Spleen (tissue), 11 donors: ENCODE data around the gene ZNF474. TPM values are rescaled to one million over a fixed set of nuclear protein-coding genes. Genes with fewer than 3 reads are reported as not detected.

Experiments
- DNase-seq: peaks from one replicate; pipeline ENCODE4 v3.0.0-alpha.2; 2020
- H3K27ac ChIP-seq, 8 donors: fragments of 200-600 bp; sonication (generic) in 7 of 8; 1 replicate in 4 of 8; 2 replicates in 4 of 8; pipeline versions ENCODE4 v1.5.0 to v1.8.0; 2016 to 2021; ENCODE audit warnings: inconsistent platforms in 4 of 8, mild to moderate bottlenecking in 4 of 8, moderate library complexity in 1 of 8
- H3K27me3 ChIP-seq, 7 donors: fragments of 200-600 bp; sonication (generic) in 6 of 7; replicated peaks in 1 of 7; 1 replicate in 4 of 7; 2 replicates in 3 of 7; pipeline versions ENCODE4 v1.5.0 to v1.8.0; 2016 to 2021; ENCODE audit warnings: inconsistent platforms in 3 of 7, mild to moderate bottlenecking in 1 of 7
- H3K36me3 ChIP-seq, 6 donors: fragments of 200-600 bp; sonication (generic) in 5 of 6; 1 replicate in 4 of 6; 2 replicates in 2 of 6; pipeline versions ENCODE4 v1.5.0 to v1.8.0; 2016 to 2021; ENCODE audit warnings: inconsistent platforms in 2 of 6
- H3K4me1 ChIP-seq, 6 donors: fragments of 200-600 bp; sonication (generic) in 5 of 6; 1 replicate in 3 of 6; 2 replicates in 3 of 6; pipeline versions ENCODE4 v1.5.0 to v1.8.0; 2016 to 2021; ENCODE audit warnings: inconsistent platforms in 3 of 6
- H3K4me3 ChIP-seq, 8 donors: fragments of 200-600 bp; sonication (generic) in 7 of 8; 1 replicate in 4 of 8; 2 replicates in 4 of 8; pipeline versions ENCODE4 v1.5.0 to v1.8.0; 2016 to 2021; ENCODE audit warnings: inconsistent platforms in 4 of 8, mild to moderate bottlenecking in 4 of 8, moderate library complexity in 2 of 8
- H3K9me3 ChIP-seq, 8 donors: fragments of 200-600 bp; sonication (generic) in 7 of 8; 1 replicate in 4 of 8; 2 replicates in 4 of 8; pipeline versions ENCODE4 v1.5.0 to v1.8.0; 2016 to 2021; ENCODE audit warnings: inconsistent platforms in 4 of 8
- POLR2A ChIP-seq, 3 donors: fragments of 450-650 bp; IDR thresholded peaks; one replicate each; pipeline ENCODE4 v1.5.1; 2017; ENCODE audit warnings: antibody characterized with exemption in 3 of 3, mild to moderate bottlenecking in 1 of 3
- POLR2AphosphoS5 ChIP-seq, 3 donors: sonication (generic); formaldehyde crosslinking; IDR thresholded peaks; one replicate each; pipeline ENCODE4 v1.5.1; 2017; ENCODE audit warnings: antibody characterized with exemption in 3 of 3
- WGBS, 5 donors: extraction: QIAGEN DNeasy Blood & Tissue Kit in 3 of 5; methylation state at CpG; one replicate each; pipeline versions ENCODE4 v1.1.5 to v1.1.7; 2013 to 2018; 5-methylcytosine and 5-hydroxymethylcytosine counted together
- intact Hi-C: fragments of 100-400 bp; cut with DNase I; formaldehyde crosslinking; loops from one replicate; pipeline ENCODE4 v1.15.0; 2023; ENCODE audit warnings: low total_unique reads
- polyA plus RNA-seq, 3 donors: library from polyadenylated mRNA; stranded (reverse); fragments of 200-250 nt; gene quantifications; one replicate each; pipeline ENCODE4 v1.2.1, GENCODE V29; 2013
- total RNA-seq, 7 donors: library from RNA; depleted of rRNA in 3 of 7; stranded (reverse); fragments of >200 nt in 3 of 7; fragmentation: NEBNext Ultra II Directional in 4 of 7; extraction: Animal tissue kit (Norgen Biotek cat#: 25700) in 4 of 7; gene quantifications; one replicate each; pipeline versions ENCODE4 v1.1.0 to v1.2.1, GENCODE V29; 2016 to 2021
- TF ChIP-seq, protein P1 (sequence below), 11 experiments: fragments of 200-600 bp in 7 of 11; fragments of 450-650 bp in 4 of 11; sonication (generic) in 4 of 11; IDR thresholded peaks in 8 of 11; conservative IDR thresholded peaks in 3 of 11; 1 replicate in 7 of 11; 2 replicates in 4 of 11; pipeline versions ENCODE4 v1.4.0 to v1.8.0; 2016 to 2021; ENCODE audit warnings: antibody characterized with exemption in 11 of 11, inconsistent platforms in 4 of 11, mild to moderate bottlenecking in 1 of 11
- donor health status: healthy with polysubstance abuse.
- donor health status: DM: no; HTN: no; CAD: no; lungs with moderate emphysema.
- donor health status: DM: no; HTN: no; CAD: no.
- donor health status: Bipolar disorder and iron deficiency.
- donor health status: healthy.
- donor health status: DM: no; HTN: no; CAD: no.
- donor health status: DM: yes; HTN: yes; CAD: no.

ZNF474 gene
- total and polyA plus RNA-seq, 10 donors, result 0.05 to 0.60 (median 0.42) TPM; not detected in 5

DNA sequence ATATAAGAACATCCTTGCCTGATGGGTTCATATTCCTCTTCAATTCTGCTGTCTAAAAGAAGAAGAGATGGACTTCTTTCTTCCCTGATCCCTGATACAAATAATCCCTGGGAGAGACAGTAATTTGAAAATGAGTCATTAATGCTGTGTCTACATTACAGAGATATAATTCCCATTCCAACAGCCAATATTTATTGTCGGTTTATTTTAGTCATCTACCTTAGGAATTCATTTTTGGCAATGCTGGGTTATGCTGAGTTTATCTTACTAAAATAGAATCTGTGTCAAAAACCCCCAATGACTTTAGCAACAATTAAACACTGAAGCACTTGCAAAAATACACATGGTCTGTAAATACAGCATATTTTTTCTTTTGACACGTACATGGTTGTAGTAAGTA lies 23.9 kb downstream of the ZNF474 start:
- intact Hi-C loops, result no loop called here
- Histone ChIP-seq H3K27ac (no peak overlapping the region), H3K4me3 (no peak overlapping the region), H3K9me3 (no peaks in the 10 kb centered on the region), H3K4me1 (no peaks in the 10 kb centered on the region), H3K27me3 (no peaks in the 10 kb centered on the region), H3K36me3 (no peaks in the 10 kb centered on the region)
- whole genome bisulfite sequencing, 5 donors, result 76 to 87% (median 80%) methylated on average over 2 of the region's 2 CpGs
- no peak for TF ChIP-seq POLR2AphosphoS5 (IDR thresholded peaks at IDR 0.05)
- TF ChIP-seq, protein P1, sequence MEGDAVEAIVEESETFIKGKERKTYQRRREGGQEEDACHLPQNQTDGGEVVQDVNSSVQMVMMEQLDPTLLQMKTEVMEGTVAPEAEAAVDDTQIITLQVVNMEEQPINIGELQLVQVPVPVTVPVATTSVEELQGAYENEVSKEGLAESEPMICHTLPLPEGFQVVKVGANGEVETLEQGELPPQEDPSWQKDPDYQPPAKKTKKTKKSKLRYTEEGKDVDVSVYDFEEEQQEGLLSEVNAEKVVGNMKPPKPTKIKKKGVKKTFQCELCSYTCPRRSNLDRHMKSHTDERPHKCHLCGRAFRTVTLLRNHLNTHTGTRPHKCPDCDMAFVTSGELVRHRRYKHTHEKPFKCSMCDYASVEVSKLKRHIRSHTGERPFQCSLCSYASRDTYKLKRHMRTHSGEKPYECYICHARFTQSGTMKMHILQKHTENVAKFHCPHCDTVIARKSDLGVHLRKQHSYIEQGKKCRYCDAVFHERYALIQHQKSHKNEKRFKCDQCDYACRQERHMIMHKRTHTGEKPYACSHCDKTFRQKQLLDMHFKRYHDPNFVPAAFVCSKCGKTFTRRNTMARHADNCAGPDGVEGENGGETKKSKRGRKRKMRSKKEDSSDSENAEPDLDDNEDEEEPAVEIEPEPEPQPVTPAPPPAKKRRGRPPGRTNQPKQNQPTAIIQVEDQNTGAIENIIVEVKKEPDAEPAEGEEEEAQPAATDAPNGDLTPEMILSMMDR (IDR thresholded peaks at IDR 0.05 in 8 of 11, conservative IDR thresholded peaks at IDR 0.05 in 3 of 11), result no peak
- DNase-seq, result no peak

DNA sequence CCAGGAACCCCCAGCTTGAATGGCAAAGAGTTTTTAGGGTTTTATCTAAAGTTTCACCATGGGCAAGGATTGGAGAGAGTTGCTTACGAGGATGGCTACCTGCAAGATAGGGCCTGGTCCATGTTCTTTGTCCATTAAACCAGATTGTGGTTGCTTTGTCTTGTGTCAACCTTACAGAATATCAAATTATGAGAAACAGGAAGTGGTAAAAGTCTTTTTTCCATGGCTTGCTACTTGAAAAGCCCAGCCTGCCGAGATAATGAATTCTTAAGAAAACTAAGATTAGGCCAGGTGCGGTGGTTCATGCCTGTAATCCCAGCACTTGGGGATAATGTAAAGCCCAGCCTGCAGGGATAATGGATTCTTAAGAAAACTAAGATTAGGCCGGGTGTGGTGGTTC lies 24.4 kb downstream of the ZNF474 start:
- H3K27me3 ChIP-seq, result no peaks in the 10 kb centered on the region
- intact Hi-C loops, result no loop called here
- H3K36me3 ChIP-seq, result no peaks in the 10 kb centered on the region
- 63 to 78% (median 68%) methylated on average over 4 of the region's 4 CpGs for WGBS, 5 donors
- H3K4me1 ChIP-seq, result no peaks in the 10 kb centered on the region
- no peak overlapping the region for H3K27ac ChIP-seq
- TF ChIP-seq, protein P1 (IDR thresholded peaks at IDR 0.05 in 8 of 11, conservative IDR thresholded peaks at IDR 0.05 in 3 of 11), result no peak
- TF ChIP-seq POLR2A (IDR thresholded peaks at IDR 0.05) (no peak), POLR2AphosphoS5 (IDR thresholded peaks at IDR 0.05) (no peak)
- H3K4me3 ChIP-seq, result no peak overlapping the region
- no peaks in the 10 kb centered on the region for H3K9me3 ChIP-seq
- DNase-seq, result no peak

DNA sequence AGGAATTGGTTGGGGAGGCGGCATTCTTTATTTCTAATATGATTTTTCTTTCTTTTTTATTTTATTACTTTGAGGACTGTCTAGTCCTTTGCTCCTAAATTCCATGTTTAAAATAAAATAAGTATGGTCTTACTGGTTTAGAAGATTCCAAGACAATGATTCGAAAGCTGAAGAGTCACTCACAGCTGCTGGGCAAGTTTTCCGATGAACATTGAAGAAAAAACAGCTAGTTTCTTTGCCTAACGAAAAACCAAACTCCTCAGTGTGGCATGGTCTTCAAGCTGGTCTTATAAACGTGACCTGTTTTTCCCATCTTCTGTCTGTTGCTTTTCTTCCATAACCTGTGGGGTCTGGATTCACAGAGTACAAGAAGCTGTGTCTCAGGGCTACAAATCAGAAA lies 25.1 kb downstream of the ZNF474 start:
- no peaks in the 10 kb centered on the region for H3K4me1 ChIP-seq
- no peak overlapping the region for H3K27ac ChIP-seq
- no peak for DNase-seq
- H3K27me3 ChIP-seq, result no peaks in the 10 kb centered on the region
- H3K4me3 ChIP-seq, result no peak overlapping the region
- 78 to 93% (median 90%) methylated on average over 5 of the region's 5 CpGs for WGBS, 5 donors
- intact Hi-C loops, result no loop called here
- no peaks in the 10 kb centered on the region for H3K9me3 ChIP-seq
- H3K36me3 ChIP-seq, result no peaks in the 10 kb centered on the region
- no peak for TF ChIP-seq POLR2A (IDR thresholded peaks at IDR 0.05)
- TF ChIP-seq, protein P1 (IDR thresholded peaks at IDR 0.05 in 8 of 11, conservative IDR thresholded peaks at IDR 0.05 in 3 of 11), result no peak
- TF ChIP-seq POLR2AphosphoS5 (IDR thresholded peaks at IDR 0.05), result no peak

DNA sequence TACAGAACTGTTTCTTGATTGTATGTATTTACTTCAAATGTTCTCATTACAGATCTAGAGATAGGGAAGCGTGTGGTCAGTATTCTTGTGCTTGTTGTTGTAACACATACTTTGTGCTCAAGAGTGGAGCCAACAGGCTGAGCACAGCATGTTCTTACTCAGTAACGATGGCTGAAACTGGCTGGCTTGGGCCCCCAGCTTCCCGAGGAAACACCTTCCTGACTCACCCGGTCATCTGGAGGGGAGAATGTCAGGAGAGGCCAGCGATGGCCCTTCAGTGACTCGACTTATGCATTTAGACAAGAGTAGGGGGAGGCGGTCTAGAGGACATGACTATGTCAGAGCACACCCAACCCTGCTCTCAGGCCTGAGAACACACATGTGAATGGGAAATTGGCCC lies 25.6 kb downstream of the ZNF474 start:
- no peaks in the 10 kb centered on the region for H3K27me3 ChIP-seq
- H3K9me3 ChIP-seq, result no peaks in the 10 kb centered on the region
- no peaks in the 10 kb centered on the region for H3K4me1 ChIP-seq
- H3K4me3 ChIP-seq, result no peak overlapping the region
- H3K36me3 ChIP-seq, result no peaks in the 10 kb centered on the region
- DNase-seq, result no peak
- H3K27ac ChIP-seq, result no peak overlapping the region
- WGBS, 5 donors, result 74 to 90% (median 89%) methylated on average over 7 of the region's 7 CpGs
- TF ChIP-seq POLR2AphosphoS5 (IDR thresholded peaks at IDR 0.05) (no peak), POLR2A (IDR thresholded peaks at IDR 0.05) (no peak)
- TF ChIP-seq, protein P1 (IDR thresholded peaks at IDR 0.05 in 8 of 11, conservative IDR thresholded peaks at IDR 0.05 in 3 of 11), result no peak
- intact Hi-C loops, result no loop called here
